ENCODE results near the gene PPP3CA. TPM values are rescaled to one million over a fixed set of nuclear protein-coding genes. Genes with fewer than 3 reads are reported as not detected.
A peak's percentile ranks its signal among the peaks of the same experiment; 100 is the strongest.

The PPP3CA gene
- total RNA-seq, 1 experiment from 2014 or later, result 129 TPM

DNA sequence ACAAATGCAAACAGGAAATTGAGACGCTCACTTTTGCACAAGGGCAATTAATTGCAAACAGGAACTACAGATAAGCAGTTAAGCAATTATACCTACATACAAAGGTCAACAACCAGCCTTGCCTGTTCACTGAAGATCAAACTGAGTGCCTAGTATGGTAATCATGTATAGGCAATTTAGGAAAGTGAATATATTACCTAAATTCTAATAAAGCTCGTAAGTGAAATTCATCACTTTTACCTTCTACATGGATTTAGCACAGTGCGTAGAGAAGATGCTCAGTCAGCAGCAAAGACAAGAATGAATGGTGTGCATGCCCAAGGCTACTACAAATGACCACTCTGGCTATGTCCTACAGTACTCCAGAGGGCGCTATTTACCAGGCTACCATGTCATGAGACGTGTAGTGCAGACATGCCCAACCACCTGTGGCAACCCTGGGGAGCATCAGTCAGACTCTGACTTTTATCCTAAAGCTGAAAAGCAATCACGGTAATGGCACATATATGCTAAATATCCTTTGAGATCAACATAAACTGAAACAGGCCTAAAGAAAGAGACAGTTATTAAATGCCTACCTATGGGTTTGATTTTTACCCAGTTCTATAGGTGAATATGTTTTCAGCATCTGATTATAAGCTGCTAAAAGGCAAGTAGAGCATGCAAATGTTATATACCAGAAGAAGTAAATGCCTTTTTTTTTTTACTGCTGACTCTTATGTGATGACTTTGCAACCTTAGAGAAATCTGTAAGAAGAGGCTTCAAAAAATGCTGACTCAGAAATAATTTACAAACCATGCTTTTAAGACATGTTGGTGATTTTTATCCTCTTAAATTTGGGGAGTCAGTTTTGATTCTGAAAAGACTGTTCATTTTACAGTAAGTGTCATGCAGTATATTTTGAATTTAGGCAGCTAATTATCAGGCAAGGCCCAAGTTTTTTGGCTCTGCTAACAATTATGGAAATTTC is 178.0 kb downstream of the PPP3CA start:
- H3K4me3 ChIP-seq (ENCODE audit: low read depth, low read length, poor library complexity, severe bottlenecking), result no peak overlapping the region
- no peaks in the 10 kb centered on the region for H3K9me3 ChIP-seq (ENCODE audit: low read depth, low read length, poor library complexity, severe bottlenecking)
- CTCF ChIA-PET, result interaction anchor here (0.8 kb wide), 1 partner anchor 1093 kb away, joined by 3 read pairs; no protein-coding TSS in a partner anchor
- no peaks in the 10 kb centered on the region for H3K36me3 ChIP-seq (ENCODE audit: insufficient read depth, low read length, poor library complexity, severe bottlenecking)
- TF ChIP-seq CTCF (conservative IDR thresholded peaks at IDR 0.05; ENCODE audit: low read depth, low read length), result peak; percentile 83
- TF ChIP-seq EZH2 (IDR thresholded peaks at IDR 0.05; ENCODE audit: borderline replicate concordance, low read depth, low read length, poor library complexity, severe bottlenecking), result no peak
- peak; percentile 82 for DNase-seq (ENCODE audit: low spot score)
- POLR2A ChIA-PET (ENCODE audit: low non-redundant PET), result no interaction called here
- H3K27ac ChIP-seq (ENCODE audit: low read depth, low read length, poor library complexity, severe bottlenecking), result no peak overlapping the region
- peaks cover 49% of the 10 kb centered on the region for H3K4me1 ChIP-seq (ENCODE audit: insufficient read depth, low read length, poor library complexity, severe bottlenecking)
- H3K27me3 ChIP-seq (replicated peaks; ENCODE audit: insufficient read depth, low read depth, low read length, poor library complexity), result no peaks in the 10 kb centered on the region
- intact Hi-C loops (cut with micrococcal nuclease; ENCODE audit: unreplicated experiment), result loop anchor here (5.0 kb wide), 4 partner anchors 153 to 1088 kb away; partner anchors contain the start of gene PPP3CA
- no TSS peak for BruUV-seq (replicated peaks)

DNA sequence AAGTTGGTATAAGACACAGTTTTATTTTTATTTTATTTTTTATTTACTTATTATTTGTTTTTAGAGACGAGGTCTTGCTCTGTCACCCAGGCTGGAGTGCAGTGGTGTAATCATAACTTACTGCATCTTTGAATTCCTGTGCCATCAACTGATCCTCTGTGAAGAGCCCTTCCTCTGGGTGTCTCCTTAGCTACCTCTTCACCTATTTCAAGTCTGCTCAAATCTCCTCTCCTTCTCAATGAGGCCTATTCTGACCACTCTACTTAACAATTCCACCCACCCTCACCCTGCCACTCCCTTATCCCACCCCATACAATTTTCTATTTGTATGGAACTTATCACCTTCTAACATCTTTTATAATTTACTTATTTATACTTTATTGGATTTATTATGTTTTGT is 183.4 kb downstream of the PPP3CA start:
- ChIA-PET CTCF (no interaction called here), POLR2A (ENCODE audit: low non-redundant PET) (no interaction called here)
- no peaks in the 10 kb centered on the region for H3K36me3 ChIP-seq (ENCODE audit: insufficient read depth, low read length, poor library complexity, severe bottlenecking)
- H3K27me3 ChIP-seq (replicated peaks; ENCODE audit: insufficient read depth, low read depth, low read length, poor library complexity), result no peaks in the 10 kb centered on the region
- no peak for DNase-seq (ENCODE audit: low spot score)
- no peak for TF ChIP-seq CTCF (conservative IDR thresholded peaks at IDR 0.05; ENCODE audit: low read depth, low read length)
- TF ChIP-seq EZH2 (IDR thresholded peaks at IDR 0.05; ENCODE audit: borderline replicate concordance, low read depth, low read length, poor library complexity, severe bottlenecking), result no peak
- H3K9me3 ChIP-seq (ENCODE audit: low read depth, low read length, poor library complexity, severe bottlenecking), result no peaks in the 10 kb centered on the region
- H3K4me1 ChIP-seq (ENCODE audit: insufficient read depth, low read length, poor library complexity, severe bottlenecking), result peaks cover 30% of the 10 kb centered on the region
- BruUV-seq (replicated peaks), result no TSS peak
- no peak overlapping the region for H3K27ac ChIP-seq (ENCODE audit: low read depth, low read length, poor library complexity, severe bottlenecking)
- intact Hi-C loops (cut with micrococcal nuclease; ENCODE audit: unreplicated experiment), result no loop called here
- no peak overlapping the region for H3K4me3 ChIP-seq (ENCODE audit: low read depth, low read length, poor library complexity, severe bottlenecking)

DNA sequence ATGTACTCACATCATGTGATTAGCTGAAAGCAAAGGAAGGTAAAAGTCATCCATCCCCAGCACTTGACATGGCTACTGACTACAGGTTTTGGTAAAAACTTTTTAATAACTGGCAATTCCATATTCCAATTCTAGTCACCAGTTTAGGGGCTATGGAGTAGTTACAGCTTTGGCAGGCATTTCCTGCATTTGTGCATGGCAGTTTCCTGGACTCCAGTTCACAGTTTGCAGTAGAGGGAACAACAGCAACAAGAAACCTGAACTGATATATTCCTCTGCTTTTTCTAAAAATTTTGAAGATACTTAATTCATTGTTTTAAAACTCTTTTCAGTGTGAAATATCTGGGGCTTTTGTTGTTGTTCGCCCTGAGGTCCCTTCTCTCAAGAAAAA is 184.3 kb downstream of the PPP3CA start:
- Histone ChIP-seq H3K4me1 (ENCODE audit: insufficient read depth, low read length, poor library complexity, severe bottlenecking) (peaks cover 34% of the 10 kb centered on the region), H3K4me3 (ENCODE audit: low read depth, low read length, poor library complexity, severe bottlenecking) (no peak overlapping the region), H3K36me3 (ENCODE audit: insufficient read depth, low read length, poor library complexity, severe bottlenecking) (no peaks in the 10 kb centered on the region), H3K27ac (ENCODE audit: low read depth, low read length, poor library complexity, severe bottlenecking) (no peak overlapping the region), H3K27me3 (replicated peaks; ENCODE audit: insufficient read depth, low read depth, low read length, poor library complexity) (no peaks in the 10 kb centered on the region), H3K9me3 (ENCODE audit: low read depth, low read length, poor library complexity, severe bottlenecking) (no peaks in the 10 kb centered on the region)
- ChIA-PET CTCF (no interaction called here), POLR2A (ENCODE audit: low non-redundant PET) (no interaction called here)
- TF ChIP-seq EZH2 (IDR thresholded peaks at IDR 0.05; ENCODE audit: borderline replicate concordance, low read depth, low read length, poor library complexity, severe bottlenecking) (no peak), CTCF (conservative IDR thresholded peaks at IDR 0.05; ENCODE audit: low read depth, low read length) (no peak)
- DNase-seq (ENCODE audit: low spot score), result no peak
- intact Hi-C loops (cut with micrococcal nuclease; ENCODE audit: unreplicated experiment), result no loop called here
- no TSS peak for BruUV-seq (replicated peaks)

Measured in A673 (cell line).